Right lobe of liver (tissue), 6 donors: ENCODE measurements around the gene OR10A5. TPM values are rescaled to one million over a fixed set of nuclear protein-coding genes. Genes with fewer than 3 reads are reported as not detected.
"Not testable (repeated sequence)": the region's sequence is repeated elsewhere in the genome, so short reads cannot be mapped to it uniquely, and the experiment has no call there.

Experiments used
- ATAC-seq, 4 donors: fragments of 200-7000 bp; cut with Tn5 transposase; one replicate each; pipeline ENCODE4 v1.9.1; 2020; ENCODE audit warnings: mild to moderate bottlenecking in 4 of 4, moderate library complexity in 4 of 4
- DNase-seq, 3 donors: peaks; one replicate each; pipeline ENCODE4 v3.0.0-alpha.2; 2020
- H3K27ac ChIP-seq, 3 donors: fragments of 200-600 bp; one replicate each; pipeline ENCODE4 v1.8.0; 2022
- H3K27me3 ChIP-seq, 2 donors: fragments of 200-600 bp; one replicate each; pipeline ENCODE4 v1.8.0; 2022
- H3K36me3 ChIP-seq, 4 donors: fragments of 200-600 bp; sonication (generic) in 1 of 4; one replicate each; pipeline versions ENCODE4 v1.5.1 to v1.8.0; 2017 to 2022; ENCODE audit warnings: control low read depth in 1 of 4
- H3K4me1 ChIP-seq, 4 donors: fragments of 200-600 bp; sonication (generic) in 1 of 4; one replicate each; pipeline versions ENCODE4 v1.5.1 to v1.8.0; 2017 to 2022; ENCODE audit warnings: control low read depth in 1 of 4
- H3K4me3 ChIP-seq, 3 donors: fragments of 200-600 bp; one replicate each; pipeline ENCODE4 v1.8.0; 2022
- H3K9me3 ChIP-seq, 4 donors: fragments of 200-600 bp; sonication (generic) in 1 of 4; one replicate each; pipeline versions ENCODE4 v1.5.1 to v1.8.0; 2017 to 2022; ENCODE audit warnings: control low read depth in 1 of 4
- POLR2A ChIP-seq: fragments of 450-650 bp; IDR thresholded peaks from one replicate; pipeline ENCODE4 v1.6.1; 2017; ENCODE audit warnings: antibody characterized with exemption, mild to moderate bottlenecking
- whole genome bisulfite sequencing: methylation state at CpG from one replicate; pipeline ENCODE4 v1.1.6; 2018; ENCODE audit warnings: low coverage, low lambda C conversion rate; ENCODE audit not compliant: insufficient coverage; ENCODE audit errors: missing lambda C conversion rate; 5-methylcytosine and 5-hydroxymethylcytosine counted together
- intact Hi-C, 2 donors: fragments of 100-400 bp; cut with DNase I; formaldehyde crosslinking; loops; one replicate each; pipeline versions ENCODE4 v1.11.2 to v1.14.1; 2022
- total RNA-seq, 6 experiments: library from RNA; depleted of rRNA in 2 of 6; stranded (reverse); fragments of >200 nt in 2 of 6; fragmentation: NEBNext Ultra II Directional in 3 of 6; extraction: Animal tissue kit (Norgen Biotek cat#: 25700) in 3 of 6; gene quantifications; one replicate each; pipeline versions ENCODE4 v1.1.0 to v1.2.4, GENCODE V29; 2016 to 2023
- TF ChIP-seq, protein P1 (sequence below), 4 donors: fragments of 200-600 bp in 3 of 4; fragments of 450-650 bp in 1 of 4; IDR thresholded peaks; one replicate each; pipeline versions ENCODE4 v1.5.1 to v1.8.0; 2016 to 2022; ENCODE audit warnings: antibody characterized with exemption in 4 of 4, mild to moderate bottlenecking in 2 of 4
- donor health status: DM: no; HTN: yes; CAD: no.
- donor health status: DM: no; HTN: no; CAD: no.
- donor health status: DM: no; HTN: no; CAD: no.
- donor health status: DM: no; HTN: yes; CAD: no.
- donor health status: DM: no; HTN: yes; CAD: no.

OR10A5 gene
- total RNA-seq, 6 experiments from 2014 or later, result not detected

DNA sequence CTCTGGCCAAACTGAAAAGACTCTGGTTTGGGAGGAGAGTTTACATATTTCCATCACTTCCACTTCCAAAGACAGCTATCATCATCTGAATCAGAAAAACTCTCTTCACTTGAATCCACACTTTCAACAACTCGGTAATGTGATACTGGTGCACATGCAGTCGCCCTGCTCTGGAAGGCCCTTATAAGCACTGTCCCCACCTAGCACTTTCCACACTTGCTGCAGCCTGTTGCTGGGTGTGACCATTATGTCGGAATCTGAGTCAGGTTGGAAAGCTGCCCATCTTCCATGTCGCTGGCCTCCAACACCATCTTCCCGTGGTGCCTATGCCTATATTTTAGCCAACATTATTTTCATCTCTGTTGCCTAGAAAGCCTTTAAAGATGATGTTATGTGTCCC is 1.1 kb upstream of the OR10A5 start:
- no peaks in the 10 kb centered on the region for H3K4me1 ChIP-seq
- H3K4me3 ChIP-seq, result no peak overlapping the region
- H3K27me3 ChIP-seq, result peaks cover 0 to 5% of the 10 kb centered on the region in 2 donors
- intact Hi-C loops, result no loop called here
- ATAC-seq, result no peak
- H3K27ac ChIP-seq, result no peak overlapping the region
- 72% methylated on average over 4 of the region's 5 CpGs for WGBS
- DNase-seq, result no peak
- H3K36me3 ChIP-seq, result no peaks in the 10 kb centered on the region
- TF ChIP-seq POLR2A, result no peak
- H3K9me3 ChIP-seq, result no peaks in the 10 kb centered on the region

DNA sequence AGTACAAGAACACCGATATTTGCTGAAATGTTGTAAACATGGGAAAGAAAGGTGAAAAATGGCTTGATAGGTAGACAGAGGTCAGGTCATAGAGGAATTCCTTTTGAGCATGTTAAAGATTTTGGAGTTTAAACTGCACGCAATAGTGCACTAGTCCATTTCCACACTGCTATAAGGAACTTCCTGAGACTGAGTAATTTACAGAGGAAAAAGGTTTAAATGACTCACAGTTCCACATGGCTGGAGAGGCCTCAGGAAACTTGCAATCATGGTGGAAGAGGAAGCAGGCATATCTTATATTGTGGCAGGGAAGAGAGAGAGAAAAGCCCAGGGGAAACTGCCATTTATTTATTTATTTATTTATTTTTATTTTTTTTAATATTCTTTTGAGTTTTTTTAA is 5.0 kb downstream of the OR10A5 start:
- Histone ChIP-seq H3K27me3 (no peaks in the 10 kb centered on the region), H3K4me3 (no peak overlapping the region), H3K36me3 (no peaks in the 10 kb centered on the region), H3K27ac (no peak overlapping the region), H3K9me3 (no peaks in the 10 kb centered on the region), H3K4me1 (no peaks in the 10 kb centered on the region)
- no peak for TF ChIP-seq POLR2A
- TF ChIP-seq, protein P1, sequence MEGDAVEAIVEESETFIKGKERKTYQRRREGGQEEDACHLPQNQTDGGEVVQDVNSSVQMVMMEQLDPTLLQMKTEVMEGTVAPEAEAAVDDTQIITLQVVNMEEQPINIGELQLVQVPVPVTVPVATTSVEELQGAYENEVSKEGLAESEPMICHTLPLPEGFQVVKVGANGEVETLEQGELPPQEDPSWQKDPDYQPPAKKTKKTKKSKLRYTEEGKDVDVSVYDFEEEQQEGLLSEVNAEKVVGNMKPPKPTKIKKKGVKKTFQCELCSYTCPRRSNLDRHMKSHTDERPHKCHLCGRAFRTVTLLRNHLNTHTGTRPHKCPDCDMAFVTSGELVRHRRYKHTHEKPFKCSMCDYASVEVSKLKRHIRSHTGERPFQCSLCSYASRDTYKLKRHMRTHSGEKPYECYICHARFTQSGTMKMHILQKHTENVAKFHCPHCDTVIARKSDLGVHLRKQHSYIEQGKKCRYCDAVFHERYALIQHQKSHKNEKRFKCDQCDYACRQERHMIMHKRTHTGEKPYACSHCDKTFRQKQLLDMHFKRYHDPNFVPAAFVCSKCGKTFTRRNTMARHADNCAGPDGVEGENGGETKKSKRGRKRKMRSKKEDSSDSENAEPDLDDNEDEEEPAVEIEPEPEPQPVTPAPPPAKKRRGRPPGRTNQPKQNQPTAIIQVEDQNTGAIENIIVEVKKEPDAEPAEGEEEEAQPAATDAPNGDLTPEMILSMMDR (IDR thresholded peaks at IDR 0.05), result no peak
- ATAC-seq, result no peak
- DNase-seq, result no peak
- intact Hi-C loops, result no loop called here
- WGBS, result 72% methylated on average over 2 of the region's 2 CpGs

DNA sequence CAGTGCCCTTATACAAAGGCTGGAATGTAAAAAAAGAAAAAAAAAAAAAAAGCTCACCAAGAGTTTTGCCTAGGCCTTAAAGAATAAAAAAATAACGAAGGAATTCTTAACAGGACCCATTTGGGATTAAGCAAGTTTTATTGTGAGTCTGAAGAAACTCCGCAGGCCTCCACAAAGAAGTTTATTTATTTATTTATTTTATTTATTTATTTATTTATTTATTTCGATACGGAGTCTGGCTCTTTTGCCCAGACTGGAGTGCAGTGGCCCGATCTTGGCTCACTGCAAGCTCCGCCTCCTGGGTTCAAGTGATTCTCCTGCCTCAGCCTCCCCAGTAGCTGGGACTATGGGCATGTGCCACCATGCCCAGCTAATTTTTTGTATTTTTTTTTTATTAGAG is 9.3 kb downstream of the OR10A5 start:
- DNase-seq, H3K36me3 ChIP-seq, H3K27ac ChIP-seq, ATAC-seq, H3K9me3 ChIP-seq, H3K4me3 ChIP-seq, intact Hi-C loops, H3K27me3 ChIP-seq, H3K4me1 ChIP-seq: not testable (repeated sequence)
- WGBS, result 89% methylated on average over 6 of the region's 6 CpGs

DNA sequence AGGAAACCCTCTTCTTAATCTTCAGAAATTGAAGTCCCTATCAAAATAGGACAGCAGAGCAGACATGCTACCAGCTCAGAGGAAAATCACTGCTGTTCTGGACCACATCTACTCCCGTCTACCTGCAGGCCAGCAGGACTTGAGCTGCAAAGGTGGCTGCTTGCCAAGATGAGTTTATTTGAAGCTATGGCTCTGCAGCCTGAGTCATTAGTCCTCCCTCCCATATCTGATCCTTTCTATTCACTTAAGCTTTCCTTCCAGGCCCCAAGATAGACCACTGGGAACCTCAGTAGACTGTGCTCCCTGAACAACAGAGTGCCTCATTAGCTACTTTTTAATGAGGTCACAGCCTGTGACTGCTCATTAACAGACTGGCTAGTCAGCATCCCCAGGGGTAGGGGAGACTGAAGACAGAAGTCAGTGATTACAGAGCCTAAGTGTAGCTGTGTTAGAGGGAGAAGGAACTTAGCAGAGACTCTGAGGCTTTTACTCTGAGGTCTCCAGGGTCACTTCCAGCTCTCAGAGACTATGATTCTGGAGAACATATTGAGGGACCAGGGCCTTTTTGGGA is 10.6 kb downstream of the OR10A5 start:
- Histone ChIP-seq H3K4me3 (no peak overlapping the region), H3K9me3 (no peaks in the 10 kb centered on the region), H3K36me3 (no peaks in the 10 kb centered on the region), H3K4me1 (no peaks in the 10 kb centered on the region), H3K27me3 (no peaks in the 10 kb centered on the region), H3K27ac (no peak overlapping the region)
- ATAC-seq (no peak), DNase-seq (no peak)
- TF ChIP-seq, protein P1 (IDR thresholded peaks at IDR 0.05), result no peak
- intact Hi-C loops, result no loop called here
- WGBS, result 83% methylated on average over 1 of the region's 1 CpG

DNA sequence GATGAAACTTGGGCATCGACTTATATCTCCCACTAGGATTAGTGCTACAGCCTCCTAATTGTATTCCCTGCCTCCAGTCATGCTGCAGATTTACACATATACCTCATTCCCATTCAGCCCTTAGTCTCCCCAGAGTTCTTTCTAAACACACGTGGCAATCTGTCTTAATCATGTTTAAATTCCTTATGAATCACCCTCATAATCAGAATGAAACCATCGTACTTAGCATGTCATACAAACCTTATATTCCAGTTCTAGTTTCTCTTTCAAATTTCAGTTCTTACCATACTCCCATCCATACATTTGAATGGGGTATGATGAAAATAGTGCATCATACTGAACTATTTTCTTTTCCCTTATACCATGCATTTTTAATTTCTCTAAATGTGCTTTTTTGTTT is 11.4 kb downstream of the OR10A5 start:
- Histone ChIP-seq H3K9me3 (no peaks in the 10 kb centered on the region), H3K27ac (no peak overlapping the region), H3K27me3 (no peaks in the 10 kb centered on the region), H3K36me3 (no peaks in the 10 kb centered on the region), H3K4me3 (no peak overlapping the region), H3K4me1 (no peaks in the 10 kb centered on the region)
- TF ChIP-seq POLR2A, result no peak
- TF ChIP-seq, protein P1 (IDR thresholded peaks at IDR 0.05), result no peak
- intact Hi-C loops, result no loop called here
- 53% methylated on average over 3 of the region's 3 CpGs for WGBS
- DNase-seq (no peak), ATAC-seq (no peak)

DNA sequence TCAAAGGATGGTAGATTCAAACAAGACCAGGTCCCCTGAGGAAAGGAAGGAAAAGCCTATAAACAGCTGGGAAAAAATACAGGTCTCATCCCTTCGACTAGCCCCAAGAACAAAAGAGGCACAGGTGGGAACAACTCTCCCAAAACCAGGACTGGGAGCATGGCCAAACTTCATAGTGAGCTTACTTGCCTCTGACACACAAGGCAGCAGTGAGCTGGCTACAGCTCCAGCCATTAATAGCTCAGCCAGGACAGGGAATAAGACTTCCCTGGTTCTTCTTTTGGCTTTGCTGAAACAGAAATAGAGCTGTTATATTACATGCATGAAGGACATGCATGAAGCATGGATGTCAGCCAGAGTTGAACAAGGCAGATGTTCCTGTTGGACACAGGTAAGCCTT is 17.5 kb downstream of the OR10A5 start, which contains the start of gene OR10A2:
TSS of gene OR10A2 (plus strand) at position 97 of the 400 bp plus-strand sequence. CDS start 6,698 bp downstream, outside the sequence.
- intact Hi-C loops, result no loop called here
- 18% methylated on average over 1 of the region's 1 CpG for WGBS
- no peaks in the 10 kb centered on the region for H3K36me3 ChIP-seq
- H3K27me3 ChIP-seq, result no peaks in the 10 kb centered on the region
- H3K4me1 ChIP-seq, result no peaks in the 10 kb centered on the region
- H3K27ac ChIP-seq, result no peak within 1 kb of the TSS
- no peaks in the 10 kb centered on the region for H3K9me3 ChIP-seq
- no peak within 1 kb of the TSS for H3K4me3 ChIP-seq
- DNase-seq (no peak), ATAC-seq (no peak)
- TF ChIP-seq, protein P1 (IDR thresholded peaks at IDR 0.05), result no peak
- no peak for TF ChIP-seq POLR2A
